Left lung (tissue), 10 donors: Measurements from ENCODE around the gene CLIP4. TPM values are rescaled to one million over a fixed set of nuclear protein-coding genes. Genes with fewer than 3 reads are reported as not detected.

Source experiments
- ATAC-seq: fragments of 200-7000 bp; cut with Tn5 transposase; one replicate; pipeline ENCODE4 v1.9.1; 2020; ENCODE audit warnings: moderate library complexity
- DNase-seq, 4 donors: peaks; one replicate each; pipeline ENCODE4 v3.0.0-alpha.2; 2013 to 2020
- H3K27ac ChIP-seq, 2 donors: fragments of 200-600 bp; sonication (generic) in 1 of 2; one replicate each; pipeline versions ENCODE4 v1.5.0 to v1.8.0; 2020 to 2021
- H3K27me3 ChIP-seq, 2 donors: fragments of 200-600 bp; sonication (generic) in 1 of 2; one replicate each; pipeline versions ENCODE4 v1.5.0 to v1.8.0; 2020 to 2021
- H3K36me3 ChIP-seq, 2 donors: fragments of 200-600 bp; sonication (generic) in 1 of 2; one replicate each; pipeline versions ENCODE4 v1.5.0 to v1.8.0; 2020 to 2021
- H3K4me1 ChIP-seq, 2 donors: fragments of 200-600 bp; one replicate each; pipeline ENCODE4 v1.8.0; 2021
- H3K4me3 ChIP-seq, 2 donors: fragments of 200-600 bp; sonication (generic) in 1 of 2; one replicate each; pipeline versions ENCODE4 v1.5.0 to v1.8.0; 2020 to 2021; ENCODE audit warnings: mild to moderate bottlenecking in 1 of 2
- H3K9me3 ChIP-seq, 2 donors: fragments of 200-600 bp; sonication (generic) in 1 of 2; one replicate each; pipeline versions ENCODE4 v1.5.0 to v1.8.0; 2020 to 2021
- intact Hi-C, 2 donors: fragments of 100-400 bp; cut with DNase I; formaldehyde crosslinking; loops; one replicate each; pipeline versions ENCODE4 v1.11.2 to v1.14.2; 2022
- polyA plus RNA-seq, 6 donors: library from polyadenylated mRNA; unstranded; fragments of 120-200 nt; gene quantifications; one replicate each; pipeline ENCODE4 v1.2.1, GENCODE V29; 2013; ENCODE audit not compliant: insufficient read length in 6 of 6
- total RNA-seq, 2 donors: library from RNA; stranded (reverse); fragmentation: NEBNext Ultra II Directional; extraction: Animal tissue kit (Norgen Biotek cat#: 25700); gene quantifications; one replicate each; pipeline ENCODE4 v1.2.1, GENCODE V29; 2021
- TF ChIP-seq, protein P1 (sequence below), 2 donors: fragments of 200-600 bp; sonication (generic) in 1 of 2; IDR thresholded peaks; one replicate each; pipeline versions ENCODE4 v1.5.0 to v1.8.0; 2021; ENCODE audit warnings: antibody characterized with exemption in 2 of 2
- donor health status: DM: no; HTN: yes; CAD: no.
- donor health status: DM: no; HTN: no; CAD: no.

The CLIP4 gene
- total and polyA plus RNA-seq, 8 donors, result 9.5 to 49.2 (median 12.5) TPM

DNA sequence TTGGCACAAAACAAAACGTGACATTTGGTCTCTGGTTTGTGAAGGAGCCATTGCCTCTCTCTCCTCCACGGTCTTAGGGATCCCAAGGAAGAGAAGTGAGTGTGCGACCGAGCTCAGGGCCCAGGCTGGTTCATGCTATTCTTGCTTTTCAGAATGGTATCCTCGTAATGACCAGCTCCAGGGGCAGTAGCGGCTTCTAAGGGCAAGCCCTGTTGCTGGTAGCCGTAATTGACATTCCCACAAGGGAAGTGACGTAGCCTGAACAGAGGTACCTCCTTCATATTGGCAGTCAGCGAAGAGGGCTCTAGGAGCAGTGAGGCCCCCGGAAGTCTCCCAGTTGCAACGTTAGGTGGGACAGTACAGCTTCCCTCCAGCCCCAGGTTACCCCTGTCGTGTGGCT, 77.9 kb downstream of the CLIP4 start:
- intact Hi-C loops, result loop anchor here in 1 of 2 donors (10.0 kb wide), 1 partner anchor 368 kb away; no protein-coding TSS in a partner anchor
- DNase-seq (no peak), ATAC-seq (no peak)
- Histone ChIP-seq H3K4me1 (peaks cover 0 to 4% of the 10 kb centered on the region in 2 donors), H3K9me3 (no peaks in the 10 kb centered on the region), H3K27ac (no peak overlapping the region), H3K27me3 (no peaks in the 10 kb centered on the region), H3K4me3 (no peak overlapping the region), H3K36me3 (no peaks in the 10 kb centered on the region)
- TF ChIP-seq, protein P1, sequence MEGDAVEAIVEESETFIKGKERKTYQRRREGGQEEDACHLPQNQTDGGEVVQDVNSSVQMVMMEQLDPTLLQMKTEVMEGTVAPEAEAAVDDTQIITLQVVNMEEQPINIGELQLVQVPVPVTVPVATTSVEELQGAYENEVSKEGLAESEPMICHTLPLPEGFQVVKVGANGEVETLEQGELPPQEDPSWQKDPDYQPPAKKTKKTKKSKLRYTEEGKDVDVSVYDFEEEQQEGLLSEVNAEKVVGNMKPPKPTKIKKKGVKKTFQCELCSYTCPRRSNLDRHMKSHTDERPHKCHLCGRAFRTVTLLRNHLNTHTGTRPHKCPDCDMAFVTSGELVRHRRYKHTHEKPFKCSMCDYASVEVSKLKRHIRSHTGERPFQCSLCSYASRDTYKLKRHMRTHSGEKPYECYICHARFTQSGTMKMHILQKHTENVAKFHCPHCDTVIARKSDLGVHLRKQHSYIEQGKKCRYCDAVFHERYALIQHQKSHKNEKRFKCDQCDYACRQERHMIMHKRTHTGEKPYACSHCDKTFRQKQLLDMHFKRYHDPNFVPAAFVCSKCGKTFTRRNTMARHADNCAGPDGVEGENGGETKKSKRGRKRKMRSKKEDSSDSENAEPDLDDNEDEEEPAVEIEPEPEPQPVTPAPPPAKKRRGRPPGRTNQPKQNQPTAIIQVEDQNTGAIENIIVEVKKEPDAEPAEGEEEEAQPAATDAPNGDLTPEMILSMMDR (IDR thresholded peaks at IDR 0.05), result no peak

DNA sequence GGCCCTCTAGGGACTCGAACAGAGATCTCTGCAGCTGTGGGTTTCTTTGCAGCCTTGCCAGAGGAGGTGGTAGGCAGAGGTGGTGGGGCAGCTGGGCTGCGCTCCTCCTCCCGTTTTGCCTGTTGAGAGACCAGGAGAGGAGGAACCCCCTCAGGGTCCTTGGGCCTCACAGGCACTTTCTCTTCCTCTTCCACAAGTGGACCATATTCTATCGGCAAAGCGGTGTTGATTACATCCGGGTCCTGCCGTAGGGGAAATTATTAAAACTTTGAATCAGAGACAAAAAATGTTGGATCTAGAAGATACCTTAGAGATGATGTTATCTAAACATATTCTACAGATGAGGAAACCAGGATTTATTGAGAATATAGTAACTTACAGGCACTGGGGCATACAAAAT, 78.5 kb downstream of the CLIP4 start:
- Histone ChIP-seq H3K36me3 (no peaks in the 10 kb centered on the region), H3K27ac (no peak overlapping the region), H3K9me3 (no peaks in the 10 kb centered on the region), H3K27me3 (no peaks in the 10 kb centered on the region), H3K4me3 (no peak overlapping the region), H3K4me1 (peaks cover 0 to 4% of the 10 kb centered on the region in 2 donors)
- intact Hi-C loops, result loop anchor here in 1 of 2 donors (10.0 kb wide), 1 partner anchor 369 kb away; no protein-coding TSS in a partner anchor
- ATAC-seq, result no peak
- DNase-seq, result no peak
- TF ChIP-seq, protein P1 (IDR thresholded peaks at IDR 0.05), result no peak

DNA sequence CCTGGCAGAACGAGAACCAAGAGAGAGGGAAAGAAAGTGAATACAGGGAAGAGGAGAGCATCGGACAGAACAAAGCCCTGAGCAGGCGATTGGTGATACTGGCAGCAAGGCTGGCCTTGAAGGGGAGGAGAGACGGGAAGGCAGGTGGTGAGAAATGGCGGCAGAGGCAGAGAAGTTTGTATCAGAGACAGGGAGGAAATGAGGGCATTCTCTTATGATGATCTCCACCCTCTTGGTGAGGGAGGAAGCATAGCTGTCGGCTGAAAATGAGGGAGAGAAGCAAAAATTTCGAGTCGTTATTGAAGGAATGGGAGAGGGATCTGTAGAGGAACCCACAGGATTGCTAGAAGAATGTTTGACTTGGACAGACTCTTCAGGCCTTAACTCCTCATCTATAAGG, 80.6 kb downstream of the CLIP4 start:
- Histone ChIP-seq H3K4me3 (no peak overlapping the region), H3K9me3 (no peaks in the 10 kb centered on the region), H3K4me1 (peaks cover 0 to 4% of the 10 kb centered on the region in 2 donors), H3K27ac (no peak overlapping the region), H3K36me3 (no peaks in the 10 kb centered on the region), H3K27me3 (no peaks in the 10 kb centered on the region)
- ATAC-seq, result no peak
- intact Hi-C loops, result loop anchor here in 1 of 2 donors (2.0 to 10.0 kb wide), 2 partner anchors 237 to 371 kb away; no protein-coding TSS in a partner anchor
- TF ChIP-seq, protein P1 (IDR thresholded peaks at IDR 0.05), result no peak
- no peak for DNase-seq

DNA sequence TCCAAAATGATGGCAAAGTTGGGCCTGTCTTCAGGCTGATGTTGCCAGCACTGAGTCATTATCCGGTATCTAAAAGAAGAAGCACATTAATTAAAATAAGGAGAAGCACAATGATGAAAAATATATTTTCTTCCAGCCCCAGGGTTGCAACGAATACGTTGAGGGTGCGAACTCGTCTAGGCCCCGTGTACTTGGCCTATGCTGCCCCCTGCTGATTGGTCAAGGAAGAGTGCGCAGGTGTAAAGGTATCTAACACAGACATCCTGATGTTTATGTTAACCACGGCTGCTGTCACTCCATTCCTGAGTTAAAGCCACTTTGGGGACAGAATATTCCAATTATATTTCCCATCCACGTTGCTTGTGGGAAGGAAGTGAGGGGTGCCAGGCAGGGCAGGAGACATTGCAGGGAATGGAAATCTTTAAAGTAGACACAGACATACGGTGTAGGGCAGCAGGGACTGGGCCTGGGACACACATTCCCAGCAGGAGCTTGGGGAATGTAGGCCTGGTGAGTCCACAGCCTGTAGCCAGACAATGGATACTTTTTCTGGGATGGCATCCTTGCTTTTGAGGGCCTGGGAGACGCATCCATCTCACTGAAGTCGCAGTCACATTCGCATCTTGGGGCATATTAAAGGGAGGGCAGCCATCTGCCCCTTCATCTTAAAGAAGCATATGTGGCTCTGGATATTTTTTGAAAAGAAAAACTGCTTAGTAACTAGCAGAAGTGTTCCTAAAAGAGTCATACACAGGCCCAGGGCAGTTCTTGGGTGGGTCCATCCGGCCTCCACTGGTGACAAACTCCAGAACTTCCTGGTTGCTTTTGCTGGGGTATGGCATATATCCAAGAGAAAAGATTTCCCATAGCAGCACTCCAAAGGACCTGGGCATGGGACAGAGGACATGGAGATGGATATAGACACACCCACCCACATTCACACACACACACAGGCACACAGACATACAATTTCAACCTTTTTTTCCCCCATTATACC, 81.9 kb downstream of the CLIP4 start:
- no peaks in the 10 kb centered on the region for H3K27me3 ChIP-seq
- ATAC-seq, result peak; percentile 99
- no peak overlapping the region for H3K4me3 ChIP-seq
- TF ChIP-seq, protein P1 (IDR thresholded peaks at IDR 0.05), result peak; percentile 66 to 76
- H3K27ac ChIP-seq, result no peak overlapping the region
- intact Hi-C loops, result loop anchor here in 1 of 2 donors (2.0 to 10.0 kb wide), 2 partner anchors 238 to 372 kb away; no protein-coding TSS in a partner anchor
- H3K9me3 ChIP-seq, result no peaks in the 10 kb centered on the region
- peak in 3 of 4 donors; percentile 26 to 66 (median 61) for DNase-seq
- no peaks in the 10 kb centered on the region for H3K36me3 ChIP-seq
- peaks cover 0 to 4% of the 10 kb centered on the region in 2 donors for H3K4me1 ChIP-seq

DNA sequence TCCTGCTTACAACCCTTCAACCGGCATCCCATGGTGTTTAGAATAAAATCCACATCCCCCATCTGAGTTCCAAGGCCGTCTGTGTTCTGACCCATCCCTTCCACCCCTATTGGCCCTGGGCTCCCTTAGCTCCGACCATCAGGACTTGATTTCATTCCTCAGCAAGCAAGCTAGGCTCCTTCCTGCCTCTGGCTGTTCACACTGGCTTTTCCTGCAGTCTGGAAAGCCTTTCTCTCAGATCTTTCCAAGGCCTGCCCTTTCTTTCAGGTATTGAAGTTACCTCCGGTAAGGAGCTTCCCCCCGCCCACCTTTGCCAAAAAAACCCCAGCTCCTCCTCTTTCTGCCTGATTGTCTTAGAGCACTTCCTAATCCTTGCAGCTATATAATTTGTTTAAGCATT, 86.8 kb downstream of the CLIP4 start:
- Histone ChIP-seq H3K27ac (no peak overlapping the region), H3K4me1 (no peaks in the 10 kb centered on the region), H3K36me3 (peaks cover 0 to 2% of the 10 kb centered on the region in 2 donors), H3K4me3 (no peak overlapping the region), H3K9me3 (no peaks in the 10 kb centered on the region), H3K27me3 (no peaks in the 10 kb centered on the region)
- TF ChIP-seq, protein P1 (IDR thresholded peaks at IDR 0.05), result no peak
- DNase-seq (no peak), ATAC-seq (no peak)
- intact Hi-C loops, result no loop called here
